GM18526 (cell line): Measurements from ENCODE around the gene APP.

Source experiments
- POLR2A ChIP-seq: IDR thresholded peaks from 3 replicates; pipeline ENCODE4 v1.6.1; 2011; ENCODE audit not compliant: insufficient read length; ENCODE audit errors: extremely low read depth

The APP gene

DNA sequence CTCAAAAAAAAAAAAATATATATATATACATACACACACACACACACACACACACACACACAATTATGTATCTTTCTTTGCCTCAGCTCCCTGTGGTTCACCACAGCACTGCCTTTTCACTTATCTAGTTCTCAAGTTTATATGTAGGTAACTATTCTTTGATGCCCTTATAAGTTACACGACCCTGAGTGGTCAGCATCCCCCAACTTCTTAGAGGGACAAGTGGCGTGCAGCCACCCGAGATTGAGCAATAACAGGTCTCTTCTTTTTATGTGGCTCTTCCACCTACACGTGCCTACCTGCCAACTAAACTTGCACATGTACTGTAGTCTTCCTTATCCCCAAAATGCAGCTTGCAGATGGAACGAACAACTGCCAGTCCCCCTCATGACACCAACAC, 315.0 kb downstream of the APP start:
- TF ChIP-seq POLR2A, result no peak

DNA sequence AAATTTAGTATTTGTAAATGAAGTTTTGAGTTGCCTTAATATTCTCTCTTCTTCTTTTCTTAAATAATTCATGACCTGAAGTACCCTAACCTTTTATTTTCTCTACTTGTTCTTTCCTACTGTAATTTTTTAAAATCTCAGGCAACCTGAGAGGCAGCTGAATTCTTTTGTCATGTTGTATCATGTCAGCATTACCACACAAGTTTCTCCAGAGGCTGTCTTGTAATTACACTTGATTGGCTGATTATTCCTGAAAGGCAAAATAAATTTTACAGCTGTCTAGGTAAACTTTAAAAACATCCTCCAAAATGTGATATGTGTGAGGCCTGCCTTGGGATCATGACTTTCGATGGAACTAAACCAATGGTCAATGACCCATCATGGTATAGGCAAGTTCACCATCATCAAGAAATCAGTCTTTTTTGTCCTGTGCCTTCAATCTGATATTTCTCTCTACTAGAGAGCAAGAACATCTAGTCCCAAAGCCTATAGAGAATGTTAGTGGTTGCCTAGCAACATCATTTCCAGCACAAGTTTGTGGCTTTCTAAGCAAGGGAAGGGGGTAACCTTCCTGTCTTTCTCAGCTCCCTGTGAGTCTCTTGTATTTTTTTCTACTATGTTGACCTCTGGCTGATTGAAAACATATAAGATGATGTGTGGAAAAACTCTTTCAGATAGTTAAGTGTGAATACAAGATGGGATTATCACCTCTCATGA, 320.3 kb downstream of the APP start:
- TF ChIP-seq POLR2A, result no peak

DNA sequence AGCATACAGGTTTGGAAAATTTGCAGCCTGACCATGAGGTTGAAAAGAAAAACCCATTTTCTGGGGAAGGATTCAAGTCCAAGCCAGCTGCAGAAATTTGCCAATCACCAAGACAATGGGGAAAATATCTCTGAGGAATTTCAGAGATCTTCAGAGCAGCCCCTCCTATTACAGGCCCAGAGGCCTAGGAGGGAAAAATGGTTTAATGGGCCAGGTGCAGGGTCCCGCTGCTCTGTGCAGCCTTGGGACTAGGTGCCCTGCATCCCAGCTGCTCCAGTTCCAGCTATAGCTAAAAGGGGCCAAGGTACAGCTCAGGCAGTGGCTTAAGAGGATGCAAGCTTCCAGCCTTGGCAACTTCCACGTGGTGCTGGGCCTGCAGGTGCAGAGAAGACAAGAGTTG, 322.3 kb downstream of the APP start:
- TF ChIP-seq POLR2A, result no peak

DNA sequence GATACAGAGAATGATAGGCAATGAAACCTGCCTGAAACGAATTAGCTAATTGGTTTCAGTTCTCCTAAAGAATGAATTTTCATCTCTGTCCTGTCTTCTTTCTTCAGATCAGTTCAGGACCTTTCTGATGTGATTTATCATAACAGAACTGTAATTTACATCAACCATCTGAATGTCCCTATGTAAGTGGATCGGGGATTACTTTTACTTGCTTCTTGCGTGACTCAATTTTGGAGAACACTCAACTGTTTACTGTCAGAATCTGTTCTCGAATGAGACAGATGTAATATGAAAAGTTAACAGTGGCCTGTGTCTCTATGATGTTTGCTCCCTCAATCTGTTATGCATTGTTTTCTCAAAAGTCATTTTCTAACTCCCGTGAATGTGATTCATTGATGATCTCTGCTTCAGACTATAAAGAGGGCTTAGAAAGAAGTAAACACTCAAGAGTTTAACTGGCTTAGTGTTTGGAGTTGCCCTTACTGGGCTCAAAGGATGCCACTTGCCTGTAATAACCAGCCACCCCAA, 324.8 kb downstream of the APP start:
- no peak for TF ChIP-seq POLR2A

DNA sequence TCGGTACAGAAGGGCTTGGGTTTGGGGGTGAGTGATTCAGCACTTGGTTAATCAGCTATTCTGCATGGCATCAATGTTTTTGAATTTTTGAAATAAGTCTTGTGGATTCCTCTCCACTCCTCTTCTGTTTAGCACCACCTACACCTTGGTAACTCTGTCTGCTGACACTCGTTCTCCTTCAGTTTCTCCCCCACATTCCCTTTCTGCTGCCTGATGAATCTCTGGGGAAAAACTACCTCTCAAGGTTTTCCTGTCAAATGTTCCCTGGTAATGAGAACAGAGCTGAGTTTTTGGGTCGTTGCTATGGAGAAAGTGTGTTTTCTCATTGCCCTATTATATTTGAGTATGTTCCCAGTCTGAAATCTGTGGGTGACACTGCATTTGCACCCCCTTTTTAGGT, 327.6 kb downstream of the APP start:
- no peak for TF ChIP-seq POLR2A

DNA sequence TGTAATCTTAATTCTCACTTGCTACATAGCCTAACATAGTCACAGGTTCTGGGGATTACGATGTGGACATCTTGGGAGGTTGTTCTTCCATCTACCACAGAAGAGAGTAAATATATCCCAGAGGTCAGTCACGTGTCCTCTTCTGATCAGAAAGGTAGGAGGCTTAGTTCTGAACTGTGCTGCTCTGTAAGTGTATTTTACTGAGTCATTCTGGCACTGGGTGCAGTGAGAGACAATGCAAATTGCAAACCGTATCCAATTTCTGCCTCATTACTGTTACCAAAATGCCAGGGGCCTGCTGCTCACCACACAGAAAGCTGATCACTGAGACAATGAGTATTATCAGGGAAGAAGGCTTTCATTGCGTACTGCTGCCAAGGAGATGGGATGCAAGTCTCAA, 331.8 kb downstream of the APP start:
- TF ChIP-seq POLR2A, result no peak

DNA sequence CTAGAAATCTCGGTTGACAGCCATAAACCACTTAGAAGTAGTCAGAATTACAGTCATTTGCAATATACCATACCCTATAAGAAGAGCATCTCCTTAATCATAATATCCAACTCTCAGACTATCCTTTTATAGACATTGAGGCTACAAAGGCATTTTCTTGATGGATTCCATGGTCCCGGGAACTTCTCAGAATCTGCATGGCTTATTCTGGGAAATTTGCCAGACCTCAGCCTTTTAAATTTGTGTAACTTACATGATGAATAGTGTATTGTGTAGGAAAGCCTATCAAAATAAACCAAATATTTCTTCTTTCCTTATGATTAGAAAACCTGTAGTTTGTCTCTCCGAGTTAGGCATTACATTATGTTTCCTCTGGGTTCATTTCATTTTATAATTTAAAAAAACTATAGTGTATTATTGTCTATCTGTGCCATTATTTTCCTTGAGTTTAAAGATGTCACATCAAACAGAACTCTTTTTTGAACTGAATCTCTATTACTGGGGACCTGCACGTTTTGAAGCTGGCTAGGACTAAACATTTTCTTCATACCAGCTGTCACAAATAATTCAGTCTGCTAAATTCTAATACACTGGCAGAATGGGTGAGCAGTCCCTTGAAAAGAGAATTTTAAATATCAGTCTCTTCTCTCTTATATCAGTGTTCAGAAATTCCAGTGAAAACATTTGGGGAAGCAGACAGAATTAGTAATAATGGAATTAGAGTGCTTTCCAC, 332.9 kb downstream of the APP start:
- no peak for TF ChIP-seq POLR2A

DNA sequence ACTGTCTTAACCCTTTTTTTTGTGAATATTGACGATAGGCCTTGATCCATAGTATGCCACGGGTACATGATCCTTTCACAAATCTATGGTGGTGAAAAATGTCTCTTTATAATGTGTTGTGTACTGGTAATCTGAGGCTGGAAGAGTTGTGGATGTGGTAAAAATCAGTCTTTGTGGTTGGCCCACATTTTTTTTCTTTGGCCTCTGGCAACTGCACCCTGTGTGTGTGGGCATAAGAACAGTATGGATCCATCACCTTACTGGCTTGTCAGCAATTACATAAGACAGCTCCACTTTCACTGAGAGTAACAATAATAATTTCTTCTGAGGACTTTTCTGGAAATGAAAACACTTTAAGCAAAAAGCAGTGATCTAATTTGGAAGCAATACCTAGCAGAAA, 334.2 kb downstream of the APP start:
- no peak for TF ChIP-seq POLR2A

DNA sequence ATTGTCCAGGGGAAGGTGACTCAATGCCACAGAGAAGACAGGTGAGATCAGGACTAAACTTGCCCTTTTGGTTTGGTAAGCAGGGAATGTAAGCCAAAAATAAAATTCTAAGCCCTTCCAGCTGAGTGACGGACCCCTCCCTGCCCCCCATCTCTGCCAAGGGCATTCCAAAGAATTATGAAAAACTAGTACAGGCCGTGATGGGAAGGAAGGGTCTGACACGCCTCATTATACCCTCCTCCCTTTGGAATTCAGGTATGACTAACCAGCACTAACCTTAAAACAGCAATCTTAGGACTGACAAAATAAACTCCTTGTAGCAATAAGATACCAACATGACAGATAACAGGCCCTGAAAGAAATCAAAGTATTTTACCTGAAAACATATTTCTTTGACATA, 336.2 kb downstream of the APP start:
- TF ChIP-seq POLR2A, result no peak

DNA sequence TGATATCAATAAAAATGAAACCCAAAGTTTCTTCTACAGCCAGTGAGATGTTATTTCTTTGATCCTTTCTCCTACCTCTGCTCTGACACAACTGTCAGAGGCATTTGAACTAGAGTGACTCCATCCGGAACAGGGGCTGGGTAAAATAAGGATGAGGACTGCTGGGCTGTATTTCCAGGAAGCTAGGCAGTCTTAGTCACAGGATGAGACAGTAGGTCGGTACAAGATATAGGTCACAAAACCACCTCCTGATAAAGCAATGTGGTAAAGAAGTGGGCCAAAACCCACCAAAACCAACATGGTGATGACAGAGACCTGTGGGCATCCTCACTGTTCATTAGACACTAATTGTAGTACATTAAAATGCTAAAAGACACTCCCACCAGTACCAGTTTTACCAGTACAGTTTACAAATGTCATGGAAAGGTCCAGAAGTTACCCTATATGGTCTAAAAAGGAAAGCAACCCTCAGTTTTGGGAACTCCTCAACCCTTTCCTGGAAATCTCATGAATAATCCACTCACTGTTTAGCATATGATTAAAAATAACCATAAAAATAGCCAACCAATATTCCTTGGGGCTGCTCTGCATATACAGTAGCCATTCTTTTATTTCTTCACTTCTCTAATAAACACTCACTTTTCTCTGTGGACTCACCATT, 339.1 kb downstream of the APP start:
- no peak for TF ChIP-seq POLR2A
